Activated CD8-positive, alpha-beta memory T cell treated with anti-CD3 and anti-CD28 coated beads, Interleukin-2, amount 50 U/mL, for 24 hours (primary cell): ENCODE data around the gene ADGRG6.

Experiments
- DNase-seq: peaks from one replicate; pipeline ENCODE4 v3.0.0-alpha.2; 2020; ENCODE audit errors: extremely low read depth

Gene ADGRG6

DNA sequence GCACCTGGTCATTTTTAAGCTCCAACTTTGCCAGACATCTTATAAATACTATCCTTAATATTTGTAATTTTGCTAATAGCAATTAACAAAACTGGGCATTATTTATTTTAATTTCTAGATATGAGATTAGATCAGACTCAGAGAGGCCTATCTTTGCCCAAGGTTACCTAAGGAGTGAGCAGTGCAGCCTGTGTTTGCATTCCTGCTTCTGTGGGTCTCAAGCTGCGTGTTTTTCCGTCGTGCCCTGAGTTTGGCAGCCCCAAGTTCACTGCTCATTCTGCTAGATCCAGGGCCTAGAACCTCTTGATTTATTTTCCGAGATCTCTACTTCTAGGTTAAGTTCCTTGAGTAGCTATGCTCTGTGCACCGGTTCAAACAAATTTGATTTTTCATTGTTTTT, 11.0 kb upstream of the ADGRG6 start:
- DNase-seq = no peak

DNA sequence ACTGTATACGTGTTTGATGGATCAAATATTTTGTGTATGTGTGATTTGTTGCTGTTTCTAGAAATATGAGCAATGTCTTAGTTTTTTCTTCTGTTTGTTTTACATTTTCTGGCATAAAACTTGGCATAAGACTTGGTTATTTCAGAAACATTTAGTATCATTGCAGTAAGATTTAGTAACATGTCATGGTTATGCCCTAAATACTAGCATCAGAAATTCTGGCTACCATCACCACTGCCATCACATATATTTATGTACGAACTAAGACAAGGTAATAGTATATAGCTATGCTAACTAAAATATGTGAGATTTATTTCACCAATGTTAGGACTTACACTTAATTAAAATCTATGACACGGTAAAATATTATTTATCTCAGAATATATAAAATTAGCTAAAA, 10.3 kb upstream of the ADGRG6 start:
- DNase-seq = no peak

- no peak for DNase-seq
Observed at GRCh38 chr6:142292166-142292924, 9.5 kb upstream of the ADGRG6 start.

DNA sequence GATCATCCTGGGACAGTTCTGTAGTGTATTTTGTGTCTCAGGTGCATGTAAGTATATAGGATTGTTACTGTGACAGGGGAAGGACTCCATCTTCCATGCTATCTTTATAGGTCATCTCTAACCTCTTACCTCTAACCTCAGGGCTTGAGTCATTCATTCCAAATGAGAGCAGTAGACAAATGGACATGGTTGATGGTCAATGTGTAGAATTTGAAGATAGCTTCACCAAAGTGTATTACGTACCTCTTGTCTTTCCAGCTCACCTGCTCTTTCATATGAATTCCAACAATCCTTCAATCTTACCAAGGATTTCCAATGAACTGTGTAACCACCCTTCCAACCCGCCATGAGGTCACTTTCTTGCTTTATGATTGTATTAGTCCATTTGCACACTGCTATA, 8.7 kb upstream of the ADGRG6 start:
- no peak for DNase-seq

GRCh38 chr6:142294679-142295078, 7.1 kb upstream of the ADGRG6 start:
- DNase-seq = no peak

DNA sequence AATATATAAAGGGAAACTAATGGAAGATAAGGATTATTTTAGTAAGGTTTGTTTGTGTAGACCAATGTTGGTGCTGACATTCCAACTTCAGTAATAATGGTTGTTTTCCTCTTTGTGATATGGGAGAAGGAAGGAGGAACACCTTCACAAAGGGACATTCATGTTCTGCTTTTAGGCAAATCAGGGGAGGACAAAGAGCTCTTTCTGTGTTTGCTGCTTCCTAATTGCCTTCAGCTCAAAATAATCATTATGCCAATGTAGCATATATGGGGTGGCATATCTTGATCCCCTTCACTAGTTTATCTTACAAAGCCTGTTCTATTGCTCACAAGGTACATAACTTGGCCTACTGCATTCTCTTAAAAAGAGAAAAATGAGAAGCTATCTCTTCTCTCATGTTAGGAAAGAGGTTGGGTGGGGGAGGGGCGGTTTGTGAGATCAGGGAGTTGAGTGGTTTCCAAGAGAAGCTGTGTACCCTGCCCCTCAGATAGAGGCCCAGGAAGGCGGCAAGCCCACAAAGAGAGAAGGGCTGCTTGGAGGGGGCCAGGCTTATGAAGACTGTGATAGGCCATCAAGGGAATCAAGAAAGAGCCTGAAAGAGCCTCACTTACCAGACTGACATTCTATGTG, 4.7 kb upstream of the ADGRG6 start:
- DNase-seq = no peak

DNA sequence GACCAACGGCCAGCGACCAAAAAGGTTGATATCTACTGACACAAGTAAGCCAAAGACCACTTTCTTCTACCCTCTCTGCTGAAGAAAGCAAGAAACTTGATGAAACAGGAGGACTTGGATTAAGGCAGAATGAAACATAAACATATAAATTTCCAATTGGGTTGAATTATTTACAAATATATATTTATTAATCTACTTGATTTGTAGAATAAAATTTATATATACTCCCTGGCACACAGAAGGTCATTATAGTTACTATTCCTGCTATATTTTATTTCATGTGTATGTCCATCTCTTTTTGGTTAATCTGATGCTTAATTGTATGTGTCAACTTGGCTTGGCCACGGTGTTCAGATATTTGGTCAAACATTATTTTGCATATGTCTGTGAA, 4.2 kb upstream of the ADGRG6 start:
- DNase-seq = no peak

- no peak for DNase-seq
Observed at GRCh38 chr6:142297996-142298753, 3.6 kb upstream of the ADGRG6 start.

DNA sequence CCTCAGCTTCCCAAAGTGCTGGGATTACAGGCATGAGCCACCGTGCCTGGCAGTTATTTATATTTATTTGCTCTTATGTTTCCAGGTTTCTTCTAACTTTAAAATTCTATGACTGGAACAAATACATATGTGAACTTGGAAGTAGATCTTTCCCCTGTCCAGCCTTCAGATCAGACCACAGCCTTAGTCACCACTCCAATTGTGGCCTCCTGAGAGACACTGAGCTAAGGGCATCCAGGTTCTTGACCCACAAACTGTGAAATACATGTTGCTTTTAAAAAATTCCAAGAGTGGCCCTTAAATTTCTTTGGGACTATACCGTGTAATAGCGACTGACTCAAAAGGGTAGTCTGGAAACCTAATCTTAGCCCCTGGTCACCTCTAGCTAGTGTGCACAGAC, 1.5 kb upstream of the ADGRG6 start:
- no peak for DNase-seq

GRCh38 chr6:142300758-142301650, 803 bp upstream of the ADGRG6 start:
- DNase-seq = no peak

- DNase-seq = no peak
Observed at GRCh38 chr6:142302421-142303175, 791 bp downstream of the ADGRG6 start.

DNA sequence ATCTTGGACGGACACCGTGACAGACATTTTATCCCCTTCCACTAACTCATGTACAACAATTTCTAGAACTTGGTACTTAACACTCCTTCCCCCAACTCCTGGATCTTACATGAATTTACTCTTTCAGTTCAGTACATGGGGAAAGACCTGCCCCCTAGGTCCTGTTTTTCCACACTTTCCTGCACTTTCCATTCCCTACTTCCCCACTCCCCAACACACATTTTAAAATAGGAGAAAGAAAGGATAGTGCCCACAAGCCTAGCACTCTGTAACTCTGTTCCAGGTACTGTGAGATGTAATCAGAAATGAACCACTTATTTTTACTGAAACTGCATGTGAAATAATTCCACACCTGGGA, 1.3 kb downstream of the ADGRG6 start:
- no peak for DNase-seq

DNA sequence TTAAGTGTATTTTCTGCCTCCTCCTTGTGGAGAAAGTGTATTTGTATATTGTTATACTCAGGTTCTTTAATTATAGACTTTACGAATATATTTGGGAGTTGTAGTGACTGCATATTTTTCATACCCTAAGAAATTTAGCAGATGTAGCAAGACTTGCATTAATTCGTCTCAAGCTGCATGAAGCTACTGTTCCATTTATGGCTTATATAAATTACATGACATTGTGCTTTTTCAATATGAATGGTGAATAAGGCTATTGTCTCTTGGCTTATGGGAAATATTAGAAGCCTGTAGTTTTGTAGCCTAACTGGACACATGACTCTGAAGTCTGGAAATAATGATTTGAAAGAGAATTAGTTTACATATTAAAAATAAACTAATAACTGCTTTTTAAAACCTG, 2.4 kb downstream of the ADGRG6 start:
- DNase-seq = no peak

GRCh38 chr6:142306736-142307135, 4.9 kb downstream of the ADGRG6 start:
- no peak for DNase-seq

DNA sequence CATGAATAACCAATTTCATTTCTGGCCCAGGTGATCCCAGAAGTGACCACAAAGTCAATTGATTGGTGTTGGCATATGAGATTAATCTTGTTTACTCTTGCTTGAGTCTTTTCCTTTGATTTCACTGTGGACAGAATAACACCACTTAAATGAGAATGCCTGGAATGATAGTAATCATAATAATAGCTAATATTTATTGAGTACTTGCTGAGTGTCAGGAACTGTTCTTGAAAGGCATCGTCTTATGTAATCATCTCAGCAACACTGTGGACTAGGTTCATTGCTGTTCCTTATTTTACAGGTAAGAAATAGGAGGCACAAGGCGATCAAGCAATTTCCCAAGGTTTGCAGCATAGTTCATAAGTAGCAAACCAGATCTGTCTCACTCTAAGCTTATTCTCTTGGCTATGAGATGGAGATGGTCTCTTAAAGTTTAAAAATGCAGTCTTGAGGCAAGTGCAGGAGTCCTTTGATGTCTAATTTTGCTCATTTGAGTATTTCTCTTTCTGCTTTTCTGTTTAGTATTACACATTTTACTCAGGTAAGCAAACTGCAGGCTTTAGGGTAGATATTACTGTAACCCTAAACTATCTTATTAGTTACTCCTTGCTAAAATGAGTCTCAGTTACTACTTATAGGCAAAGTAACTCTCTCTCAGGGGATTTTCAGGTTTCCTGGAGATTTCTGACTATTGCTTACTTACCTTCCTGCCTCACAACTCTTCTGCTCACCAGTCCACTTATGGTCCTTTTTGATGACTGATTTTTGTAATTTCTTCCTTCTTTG, 6.3 kb downstream of the ADGRG6 start:
- DNase-seq = no peak

- DNase-seq = no peak
Observed at GRCh38 chr6:142309426-142309825, 7.6 kb downstream of the ADGRG6 start.

- DNase-seq = no peak
Observed at GRCh38 chr6:142313284-142313683, 11.5 kb downstream of the ADGRG6 start.

GRCh38 chr6:142316791-142317368, 15.1 kb downstream of the ADGRG6 start:
- DNase-seq = no peak

DNA sequence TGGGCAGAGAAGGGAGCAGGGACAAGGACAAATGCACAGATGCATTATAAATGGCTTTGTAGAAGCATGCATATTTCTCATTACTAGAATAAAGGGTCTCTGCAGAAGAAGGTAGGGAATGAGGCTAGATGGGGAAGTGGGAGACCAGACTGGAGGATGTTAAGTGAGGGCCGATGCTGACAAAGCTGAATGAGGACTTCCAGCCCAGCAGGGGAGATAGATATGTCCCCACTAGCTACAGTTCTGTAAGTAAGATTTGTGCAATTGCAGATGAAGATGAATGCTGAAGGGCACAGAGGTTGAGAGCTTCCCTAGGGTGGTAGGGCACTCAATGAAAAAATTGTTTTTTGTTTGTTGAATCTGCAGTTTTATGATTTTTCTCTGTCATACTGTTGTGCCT, 16.9 kb downstream of the ADGRG6 start:
- no peak for DNase-seq

- DNase-seq = no peak
Observed at GRCh38 chr6:142320366-142320765, 18.6 kb downstream of the ADGRG6 start.
